B cell (primary cell): Measurements from ENCODE around the gene GATA6. TPM values are rescaled to one million over a fixed set of nuclear protein-coding genes. Genes with fewer than 3 reads are reported as not detected.

Source experiments
- ATAC-seq: fragments of 200-7000 bp; cut with Tn5 transposase; one replicate; pipeline ENCODE4 v1.10.0; 2021; ENCODE audit warnings: low read depth, mild to moderate bottlenecking, moderate number of reproducible peaks, moderate library complexity
- CTCF ChIA-PET: fragments of 350-600 bp; sonication (Branson Sonifier 250); formaldehyde crosslinking; loops from one replicate; lab custom pipeline; 2021; ENCODE audit warnings: antibody characterized with exemption, inconsistent platforms; lab: Charles Lee
- POLR2A ChIA-PET: fragments of 350-600 bp; sonication (Branson Sonifier 250); formaldehyde crosslinking; loops from one replicate; lab custom pipeline; 2021; ENCODE audit warnings: antibody characterized with exemption; lab: Charles Lee
- DNase-seq: peaks from one replicate; pipeline ENCODE4 v3.0.0; 2013
- H2AFZ ChIP-seq: 2 replicates; pipeline ENCODE4 v1.6.1; 2012; ENCODE audit warnings: mild to moderate bottlenecking, low read depth, low read length; ENCODE audit not compliant: insufficient read depth, poor library complexity, severe bottlenecking
- H3K27ac ChIP-seq, 2 donors: 1 replicate in 1 of 2; 2 replicates in 1 of 2; pipeline ENCODE4 v1.5.1; 2012 to 2013; ENCODE audit warnings: low read length in 2 of 2, mild to moderate bottlenecking in 2 of 2, moderate library complexity in 1 of 2
- H3K27me3 ChIP-seq, 4 experiments: fragments of 200-600 bp in 1 of 4; sonication (generic) in 1 of 4; replicated peaks in 1 of 4; 1 replicate in 2 of 4; 2 replicates in 2 of 4; pipeline versions ENCODE4 v1.6.1 to v1.7.0; 2013 to 2016; ENCODE audit warnings: low read length in 3 of 4, mild to moderate bottlenecking in 2 of 4, mixed read lengths in 1 of 4, moderate library complexity in 1 of 4; ENCODE audit not compliant: insufficient read depth in 4 of 4, control insufficient read depth in 3 of 4; ENCODE audit errors: control extremely low read depth in 1 of 4
- H3K36me3 ChIP-seq, 2 experiments: replicated peaks in 1 of 2; 1 replicate in 1 of 2; 2 replicates in 1 of 2; pipeline versions ENCODE4 v1.6.1 to v1.7.1; 2013; ENCODE audit warnings: low read length in 1 of 2; ENCODE audit not compliant: insufficient read depth in 2 of 2, control insufficient read depth in 1 of 2; ENCODE audit errors: control extremely low read depth in 1 of 2, extremely low read depth in 1 of 2
- H3K4me1 ChIP-seq, 2 donors: fragments of 200-600 bp in 1 of 2; sonication (generic) in 1 of 2; 1 replicate in 1 of 2; 2 replicates in 1 of 2; pipeline versions ENCODE4 v1.5.1 to v1.6.1; 2013 to 2017; ENCODE audit warnings: low read length in 2 of 2; ENCODE audit not compliant: control insufficient read depth in 2 of 2, insufficient read depth in 2 of 2
- H3K4me2 ChIP-seq: replicated peaks from 2 replicates; pipeline ENCODE3; 2012; ENCODE audit warnings: mild to moderate bottlenecking, low read depth, low read length; ENCODE audit not compliant: poor library complexity, severe bottlenecking
- H3K4me3 ChIP-seq, 5 experiments: fragments of 200-600 bp in 1 of 5; sonication (generic) in 1 of 5; 1 replicate in 3 of 5; 2 replicates in 2 of 5; pipeline versions ENCODE4 v1.5.1 to v1.7.0; 2011 to 2016; ENCODE audit warnings: low read length in 4 of 5, mild to moderate bottlenecking in 4 of 5, low read depth in 2 of 5, control low read depth in 1 of 5, moderate library complexity in 1 of 5; ENCODE audit not compliant: insufficient read depth in 1 of 5; ENCODE audit errors: control extremely low read depth in 1 of 5, extremely low read depth in 1 of 5
- H3K79me2 ChIP-seq: fragments of 200-600 bp; sonication (generic); one replicate; pipeline ENCODE4 v1.6.0; 2016; ENCODE audit warnings: low read length; ENCODE audit not compliant: control insufficient read depth, insufficient read depth
- H3K9ac ChIP-seq: fragments of 200-600 bp; sonication (generic); 2 replicates; pipeline ENCODE4 v1.6.1; 2017; ENCODE audit warnings: mild to moderate bottlenecking, low read length, moderate library complexity
- H3K9me3 ChIP-seq, 3 donors: one replicate each; pipeline versions ENCODE4 v1.6.1 to v1.7.1; 2013; ENCODE audit warnings: low read length in 2 of 3; ENCODE audit not compliant: control insufficient read depth in 2 of 3, insufficient read depth in 1 of 3; ENCODE audit errors: control extremely low read depth in 1 of 3
- H4K20me1 ChIP-seq: 2 replicates; pipeline ENCODE4 v1.6.0; 2012; ENCODE audit warnings: mild to moderate bottlenecking, low read length; ENCODE audit not compliant: insufficient read depth, control insufficient read depth, poor library complexity, severe bottlenecking
- H3K27ac Mint-ChIP-seq: one replicate; pipeline ENCODE4 v1.8.0; 2021; ENCODE audit warnings: mixed read lengths
- H3K27me3 Mint-ChIP-seq: one replicate; pipeline ENCODE4 v1.8.0; 2021; ENCODE audit warnings: mixed read lengths
- H3K4me1 Mint-ChIP-seq: one replicate; pipeline ENCODE4 v1.8.0; 2021; ENCODE audit warnings: mixed read lengths
- H3K4me3 Mint-ChIP-seq: one replicate; pipeline ENCODE4 v1.8.0; 2021; ENCODE audit warnings: mixed read lengths
- H3K9me3 Mint-ChIP-seq: one replicate; pipeline ENCODE4 v1.8.0; 2022; ENCODE audit warnings: mixed read lengths; ENCODE audit not compliant: insufficient read depth
- EZH2 ChIP-seq: IDR thresholded peaks from 2 replicates; pipeline ENCODE4 v1.6.1; 2012; ENCODE audit warnings: borderline replicate concordance, low read depth, mild to moderate bottlenecking, moderate library complexity, low read length; ENCODE audit not compliant: insufficient read depth, poor library complexity, severe bottlenecking
- WGBS: methylation state at CpG from one replicate; pipeline ENCODE4 v1.1.5; 2013; ENCODE audit warnings: missing lambda C conversion rate; ENCODE audit not compliant: insufficient coverage; 5-methylcytosine and 5-hydroxymethylcytosine counted together
- intact Hi-C: fragments of 100-400 bp; cut with micrococcal nuclease; formaldehyde crosslinking; loops from one replicate; pipeline ENCODE4 v1.10.0; 2022
- polyA plus RNA-seq: library from polyadenylated mRNA; depleted of rRNA; stranded (reverse); fragments of >200 nt; gene quantifications from 2 replicates; pipeline ENCODE4 v1.2.3, GENCODE V29; 2012
- total RNA-seq, 2 donors: library from RNA; stranded (reverse); fragments of 120-200 nt in 1 of 2; gene quantifications; 1 replicate in 1 of 2; 2 replicates in 1 of 2; pipeline versions ENCODE4 v1.2.3 to v1.2.4, GENCODE V29; 2013 to 2022
- TF ChIP-seq, protein P1 (sequence below): fragments of 200-600 bp; IDR thresholded peaks from one replicate; pipeline ENCODE4 v1.8.0; 2022; ENCODE audit warnings: antibody characterized with exemption, mild to moderate bottlenecking

Gene GATA6
- total and polyA plus RNA-seq, 2 donors (not counting 1 experiment from before 2014, with no cell fraction given), result not detected

DNA sequence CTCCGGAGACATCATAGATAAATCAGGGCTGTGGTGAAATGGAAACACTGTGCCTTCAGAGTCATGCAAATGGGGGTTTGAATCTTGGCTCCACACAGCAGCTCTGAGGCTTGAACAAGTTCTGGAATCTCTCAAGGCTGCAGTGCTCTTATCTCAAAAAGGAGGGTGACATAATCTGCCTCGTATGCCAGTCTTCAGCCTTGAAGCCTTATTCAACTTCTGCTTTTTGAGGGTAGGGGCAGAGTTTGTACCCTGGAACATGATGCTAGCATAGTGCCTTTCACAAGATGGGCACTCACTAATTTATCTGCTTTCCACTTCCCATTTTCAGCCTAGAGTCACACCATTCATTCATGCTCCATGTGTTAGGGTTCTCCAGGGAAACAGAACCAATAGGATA lies 42.3 kb downstream of the GATA6 start:
- H4K20me1 ChIP-seq, result no peaks in the 10 kb centered on the region
- H3K4me2 ChIP-seq, result no peak overlapping the region
- H3K27ac Mint-ChIP-seq, result no peak overlapping the region
- H3K4me1 ChIP-seq, result no peaks in the 10 kb centered on the region
- no peak overlapping the region for H2AFZ ChIP-seq
- POLR2A ChIA-PET, result no interaction called here
- peaks cover 9% of the 10 kb centered on the region for H3K27me3 Mint-ChIP-seq
- no peaks in the 10 kb centered on the region for H3K79me2 ChIP-seq
- CTCF ChIA-PET, result no interaction called here
- TF ChIP-seq EZH2, result no peak
- TF ChIP-seq, protein P1, sequence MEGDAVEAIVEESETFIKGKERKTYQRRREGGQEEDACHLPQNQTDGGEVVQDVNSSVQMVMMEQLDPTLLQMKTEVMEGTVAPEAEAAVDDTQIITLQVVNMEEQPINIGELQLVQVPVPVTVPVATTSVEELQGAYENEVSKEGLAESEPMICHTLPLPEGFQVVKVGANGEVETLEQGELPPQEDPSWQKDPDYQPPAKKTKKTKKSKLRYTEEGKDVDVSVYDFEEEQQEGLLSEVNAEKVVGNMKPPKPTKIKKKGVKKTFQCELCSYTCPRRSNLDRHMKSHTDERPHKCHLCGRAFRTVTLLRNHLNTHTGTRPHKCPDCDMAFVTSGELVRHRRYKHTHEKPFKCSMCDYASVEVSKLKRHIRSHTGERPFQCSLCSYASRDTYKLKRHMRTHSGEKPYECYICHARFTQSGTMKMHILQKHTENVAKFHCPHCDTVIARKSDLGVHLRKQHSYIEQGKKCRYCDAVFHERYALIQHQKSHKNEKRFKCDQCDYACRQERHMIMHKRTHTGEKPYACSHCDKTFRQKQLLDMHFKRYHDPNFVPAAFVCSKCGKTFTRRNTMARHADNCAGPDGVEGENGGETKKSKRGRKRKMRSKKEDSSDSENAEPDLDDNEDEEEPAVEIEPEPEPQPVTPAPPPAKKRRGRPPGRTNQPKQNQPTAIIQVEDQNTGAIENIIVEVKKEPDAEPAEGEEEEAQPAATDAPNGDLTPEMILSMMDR, result no peak
- no peaks in the 10 kb centered on the region for H3K4me1 Mint-ChIP-seq
- ATAC-seq (no peak), DNase-seq (no peak)
- no peaks in the 10 kb centered on the region for H3K36me3 ChIP-seq
- no peaks in the 10 kb centered on the region for H3K9me3 Mint-ChIP-seq
- intact Hi-C loops, result no loop called here
- no peak overlapping the region for H3K9ac ChIP-seq
- H3K4me3 ChIP-seq, result no peak overlapping the region
- H3K4me3 Mint-ChIP-seq, result no peak overlapping the region
- WGBS, result no CpG with 5 or more reads among the region's 2 CpGs
- H3K9me3 ChIP-seq, result no peaks in the 10 kb centered on the region
- no peak overlapping the region for H3K27ac ChIP-seq
- no peaks in the 10 kb centered on the region for H3K27me3 ChIP-seq

- ChIA-PET POLR2A (no interaction called here), CTCF (no interaction called here)
- no peak overlapping the region for H3K4me2 ChIP-seq
- no peaks in the 10 kb centered on the region for H3K36me3 ChIP-seq
- no peak overlapping the region for H3K4me3 ChIP-seq
- Mint-ChIP-seq H3K4me3 (no peak overlapping the region), H3K27ac (no peak overlapping the region), H3K27me3 (peaks cover 4% of the 10 kb centered on the region), H3K9me3 (no peaks in the 10 kb centered on the region), H3K4me1 (no peaks in the 10 kb centered on the region)
- no peak overlapping the region for H3K9ac ChIP-seq
- H3K27me3 ChIP-seq, result no peaks in the 10 kb centered on the region
- H3K9me3 ChIP-seq, result no peaks in the 10 kb centered on the region
- TF ChIP-seq, protein P1, result no peak
- TF ChIP-seq EZH2, result no peak
- no peaks in the 10 kb centered on the region for H3K79me2 ChIP-seq
- WGBS, result 91% methylated on average over 6 of the region's 6 CpGs
- no peak overlapping the region for H2AFZ ChIP-seq
- no peak for ATAC-seq
- intact Hi-C loops, result no loop called here
- H3K4me1 ChIP-seq, result no peaks in the 10 kb centered on the region
- H4K20me1 ChIP-seq, result no peaks in the 10 kb centered on the region
- DNase-seq, result no peak
- no peak overlapping the region for H3K27ac ChIP-seq
These were observed 44.1 kb downstream of the GATA6 start for GRCh38 chr18:22213333-22213973.
